NCI-H1048 (cell line): ENCODE data around the gene PLPP2.

Experiments used
- DNase-seq: peaks from one replicate; lab custom pipeline; 2025; lab: John Stamatoyannopoulos, UW

PLPP2 gene

GRCh38 chr19:315811-316210, 24.6 kb upstream of the PLPP2 start:
- no peak for DNase-seq

- no peak for DNase-seq
Measured at GRCh38 chr19:313988-314815, 23.0 kb upstream of the PLPP2 start.

GRCh38 chr19:313169-313987, 22.2 kb upstream of the PLPP2 start:
- DNase-seq, result no peak

- DNase-seq, result no peak
Measured at GRCh38 chr19:311813-312261, 20.6 kb upstream of the PLPP2 start.

- no peak for DNase-seq
Measured at GRCh38 chr19:310781-311496, 19.7 kb upstream of the PLPP2 start.

GRCh38 chr19:310141-310651, 19.0 kb upstream of the PLPP2 start:
- DNase-seq, result no peak

- DNase-seq, result no peak
Measured at GRCh38 chr19:309206-309565, 18.0 kb upstream of the PLPP2 start.

GRCh38 chr19:308471-309205, 17.4 kb upstream of the PLPP2 start:
- DNase-seq, result no peak

GRCh38 chr19:307793-308420, 16.7 kb upstream of the PLPP2 start:
- no peak for DNase-seq

- no peak for DNase-seq
Measured at GRCh38 chr19:307111-307531, 15.9 kb upstream of the PLPP2 start.

- DNase-seq, result no peak
Measured at GRCh38 chr19:306151-306900, 15.1 kb upstream of the PLPP2 start.

GRCh38 chr19:305240-306150, 14.3 kb upstream of the PLPP2 start:
- no peak for DNase-seq

GRCh38 chr19:296476-297225, 5.4 kb upstream of the PLPP2 start:
- no peak for DNase-seq

- DNase-seq, result no peak
Measured at GRCh38 chr19:295687-296370, 4.6 kb upstream of the PLPP2 start.

- no peak for DNase-seq
Measured at GRCh38 chr19:294946-295686, 3.9 kb upstream of the PLPP2 start.

- DNase-seq, result no peak
Measured at GRCh38 chr19:294341-294945, 3.2 kb upstream of the PLPP2 start.
